GM12864 (cell line): Measurements from ENCODE around the gene CIDEA.

Source experiments
- DNase-seq: peaks from one replicate; pipeline ENCODE4 v3.0.0-alpha.2; 2011; ENCODE audit warnings: low read depth
- H3K4me3 ChIP-seq: 2 replicates; pipeline ENCODE4 v1.5.1; 2011; ENCODE audit warnings: mild to moderate bottlenecking, low read depth, low read length, control low read depth
- TF ChIP-seq, protein P1 (sequence below): IDR thresholded peaks from 2 replicates; pipeline ENCODE4 v1.5.1; 2011; ENCODE audit warnings: low read depth, mild to moderate bottlenecking, moderate library complexity, low read length, control low read depth, inconsistent platforms; ENCODE audit errors: missing control alignments

CIDEA gene

DNA sequence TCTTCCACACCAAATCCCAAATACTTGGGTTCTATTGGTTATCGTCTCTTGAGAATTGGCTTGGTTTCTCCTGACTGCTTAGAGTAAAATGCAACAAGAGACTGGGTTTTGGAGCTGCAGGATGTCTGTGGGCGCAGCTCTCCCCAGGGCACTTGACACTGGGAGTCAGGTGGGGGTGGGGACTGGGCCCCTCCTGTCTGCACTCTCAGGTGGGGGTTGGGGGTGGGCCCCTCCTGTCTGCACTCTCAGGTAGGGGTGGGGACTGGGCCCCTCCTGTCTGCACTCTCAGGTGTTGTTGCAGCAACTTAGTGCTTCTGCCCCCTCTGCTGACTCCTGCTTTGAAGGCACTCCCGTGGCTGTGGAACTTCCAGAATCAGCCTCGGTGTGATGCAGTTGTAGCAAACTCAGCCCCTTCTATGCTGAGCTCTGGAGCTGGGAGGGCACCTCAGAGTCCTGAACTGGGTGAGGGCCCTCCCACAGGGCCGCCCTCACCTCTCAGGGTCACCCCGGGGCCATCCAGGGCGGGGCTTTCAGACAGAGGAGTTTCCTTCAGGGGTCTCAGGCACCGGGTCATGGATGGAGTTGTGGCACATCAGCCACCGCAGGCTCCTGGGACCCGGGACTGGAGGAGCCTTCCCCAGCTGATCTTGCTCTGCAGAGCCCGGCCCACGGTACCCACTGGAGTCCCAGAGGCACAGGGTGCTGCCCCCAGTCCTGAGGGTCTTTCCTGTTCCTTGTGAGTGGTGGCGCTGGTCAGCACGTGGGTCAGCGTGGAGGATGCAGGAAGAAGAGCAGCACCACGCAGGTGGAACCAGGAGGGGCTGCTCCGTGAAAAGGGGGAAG lies 22.9 kb upstream of the CIDEA start:
- H3K4me3 ChIP-seq = no peak overlapping the region
- TF ChIP-seq, protein P1, sequence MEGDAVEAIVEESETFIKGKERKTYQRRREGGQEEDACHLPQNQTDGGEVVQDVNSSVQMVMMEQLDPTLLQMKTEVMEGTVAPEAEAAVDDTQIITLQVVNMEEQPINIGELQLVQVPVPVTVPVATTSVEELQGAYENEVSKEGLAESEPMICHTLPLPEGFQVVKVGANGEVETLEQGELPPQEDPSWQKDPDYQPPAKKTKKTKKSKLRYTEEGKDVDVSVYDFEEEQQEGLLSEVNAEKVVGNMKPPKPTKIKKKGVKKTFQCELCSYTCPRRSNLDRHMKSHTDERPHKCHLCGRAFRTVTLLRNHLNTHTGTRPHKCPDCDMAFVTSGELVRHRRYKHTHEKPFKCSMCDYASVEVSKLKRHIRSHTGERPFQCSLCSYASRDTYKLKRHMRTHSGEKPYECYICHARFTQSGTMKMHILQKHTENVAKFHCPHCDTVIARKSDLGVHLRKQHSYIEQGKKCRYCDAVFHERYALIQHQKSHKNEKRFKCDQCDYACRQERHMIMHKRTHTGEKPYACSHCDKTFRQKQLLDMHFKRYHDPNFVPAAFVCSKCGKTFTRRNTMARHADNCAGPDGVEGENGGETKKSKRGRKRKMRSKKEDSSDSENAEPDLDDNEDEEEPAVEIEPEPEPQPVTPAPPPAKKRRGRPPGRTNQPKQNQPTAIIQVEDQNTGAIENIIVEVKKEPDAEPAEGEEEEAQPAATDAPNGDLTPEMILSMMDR = no peak
- DNase-seq = no peak

DNA sequence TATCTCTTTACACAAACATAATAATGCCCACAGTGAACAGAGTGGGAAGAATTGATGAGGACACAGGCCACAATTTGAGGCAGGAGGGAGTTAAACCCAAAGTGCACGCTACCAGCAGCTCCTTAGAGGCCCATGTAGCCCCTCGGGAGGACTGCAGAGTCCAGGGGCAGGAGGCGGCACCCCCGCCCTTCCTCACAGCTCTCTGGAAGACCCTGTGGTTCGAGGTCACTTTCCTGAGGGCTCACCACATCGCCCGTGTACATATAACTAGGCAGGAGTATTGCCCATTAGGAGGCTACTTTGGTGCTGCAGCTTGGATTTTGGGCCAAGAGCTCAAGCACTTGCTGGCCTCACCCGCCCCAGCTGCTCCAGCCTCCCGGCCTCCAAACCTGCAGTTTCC lies 22.2 kb upstream of the CIDEA start:
- TF ChIP-seq, protein P1 = no peak
- H3K4me3 ChIP-seq = no peak overlapping the region
- DNase-seq = no peak

DNA sequence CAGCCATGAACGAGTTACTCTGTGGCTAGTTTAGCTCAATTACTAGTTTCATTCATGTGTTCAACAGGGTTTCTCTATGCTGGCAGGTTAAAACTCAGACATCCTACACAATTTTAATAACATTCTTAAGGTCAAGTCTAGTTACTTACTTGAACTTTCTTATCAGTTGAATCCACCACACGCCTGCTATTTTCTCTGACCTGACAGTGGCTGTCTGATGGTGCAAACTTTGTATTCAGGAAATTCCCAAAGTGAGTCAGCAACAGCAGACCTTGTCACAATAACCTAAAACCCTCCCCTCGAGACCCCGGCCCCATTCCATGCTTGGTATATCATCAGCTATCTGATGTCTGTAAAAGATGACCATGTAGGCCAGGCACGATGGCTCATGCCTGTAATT lies 20.8 kb upstream of the CIDEA start:
- no peak overlapping the region for H3K4me3 ChIP-seq
- TF ChIP-seq, protein P1 = no peak
- no peak for DNase-seq

DNA sequence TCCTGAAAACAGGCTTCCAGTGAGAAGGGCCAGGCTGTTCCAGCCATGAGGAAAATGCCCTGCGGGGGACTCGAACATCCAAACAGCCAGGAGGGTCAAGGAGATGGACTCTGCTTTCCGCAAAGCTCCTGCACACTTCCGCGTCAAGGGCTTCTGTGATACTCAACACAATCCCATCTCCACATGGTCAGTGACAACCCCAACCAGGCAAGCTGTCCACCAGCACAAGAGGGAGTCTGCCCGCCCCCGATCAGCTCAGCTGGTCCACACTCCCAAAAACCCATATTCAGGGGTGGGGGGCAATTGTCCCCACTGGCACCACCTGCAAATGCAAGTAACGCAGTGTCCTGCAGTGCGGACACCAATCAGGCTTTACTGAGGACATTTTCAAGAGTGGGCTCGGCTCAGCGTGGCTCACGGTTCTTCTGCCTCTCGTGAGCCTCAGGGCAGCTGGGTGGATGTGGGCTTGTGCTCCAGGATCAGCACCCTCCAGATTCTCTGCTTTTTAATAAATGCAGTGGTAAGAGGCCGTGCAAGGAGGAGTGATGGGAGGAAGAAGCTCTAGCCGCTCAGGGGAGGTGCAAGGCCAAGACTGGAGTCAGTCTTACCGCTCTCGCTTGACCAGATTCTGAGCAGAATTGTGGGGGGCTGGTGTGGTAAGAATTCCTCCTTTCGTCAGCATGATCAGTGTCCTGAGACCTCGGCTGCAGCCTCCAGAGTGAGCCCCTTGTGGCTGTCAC lies 19.5 kb upstream of the CIDEA start:
- no peak overlapping the region for H3K4me3 ChIP-seq
- TF ChIP-seq, protein P1 = no peak
- no peak for DNase-seq

- no peak for DNase-seq
- H3K4me3 ChIP-seq = no peak overlapping the region
- TF ChIP-seq, protein P1 = no peak
These were observed 18.0 kb upstream of the CIDEA start for GRCh38 chr18:12236141-12236540.

DNA sequence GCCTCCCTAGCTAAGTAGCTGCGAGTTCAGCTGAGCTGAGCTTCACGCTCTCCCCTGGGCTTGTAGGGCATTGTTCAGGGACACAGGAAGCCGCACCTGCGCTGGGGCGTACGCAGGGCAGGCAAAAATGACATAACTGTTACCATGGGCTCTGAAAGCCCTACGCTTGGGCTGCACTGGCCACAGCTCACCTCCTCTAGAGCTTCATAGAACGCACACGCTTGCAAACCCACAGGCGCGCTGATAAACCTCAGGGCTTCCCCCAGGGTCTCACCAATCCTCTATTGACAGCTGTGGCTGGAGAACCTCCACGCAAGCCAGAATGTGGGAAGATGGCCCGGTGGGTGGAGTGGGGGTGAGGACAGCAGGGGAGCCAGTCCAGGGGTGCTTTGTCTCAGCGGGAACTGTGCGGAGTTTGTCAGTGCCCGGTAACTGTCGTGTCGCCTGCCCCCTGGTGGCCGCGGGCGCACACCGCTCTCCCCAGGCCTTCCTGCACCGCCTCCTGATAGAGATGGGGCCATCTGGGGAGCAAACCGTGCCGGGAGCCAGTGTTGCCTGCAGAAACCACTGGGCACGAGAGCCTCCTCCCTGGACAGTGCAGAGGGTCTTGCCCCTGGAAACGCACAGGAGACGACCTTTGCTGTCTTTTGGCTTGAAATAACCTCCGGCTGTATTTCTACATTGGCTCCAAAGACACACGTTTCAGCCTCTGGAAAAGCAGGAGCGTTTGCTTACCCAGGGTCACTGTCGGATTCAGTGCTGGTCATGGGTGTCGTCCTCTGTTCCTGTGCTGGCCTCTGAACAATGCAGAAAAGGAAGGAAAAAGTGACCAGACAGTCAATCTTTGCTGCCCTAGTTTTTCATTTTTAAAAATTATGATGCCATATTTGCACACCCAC lies 17.0 kb upstream of the CIDEA start:
- H3K4me3 ChIP-seq = no peak overlapping the region

More for the DNA sequence above, 17.0 kb upstream of the CIDEA start:
- TF ChIP-seq, protein P1 = peak; percentile 95
- no peak for DNase-seq
